ENCODE data around the gene LYZL1.
"Not testable (repeated sequence)": the region's sequence is repeated elsewhere in the genome, so short reads cannot be mapped to it uniquely, and the experiment has no call there.

The LYZL1 gene

GRCh38 chr10:29308142-29308541 is 19.3 kb downstream of the LYZL1 start:
- DNase-seq (ENCODE audit: low spot score): not testable (repeated sequence)

GRCh38 chr10:29309465-29309864 is 20.6 kb downstream of the LYZL1 start:
- no peak for DNase-seq (ENCODE audit: low spot score)

GRCh38 chr10:29310463-29310862 is 21.6 kb downstream of the LYZL1 start:
- DNase-seq (ENCODE audit: low spot score): not testable (repeated sequence)

GRCh38 chr10:29313071-29313470 is 24.2 kb downstream of the LYZL1 start:
- no peak for DNase-seq (ENCODE audit: low spot score)

GRCh38 chr10:29314726-29315125 is 25.9 kb downstream of the LYZL1 start:
- no peak for DNase-seq (ENCODE audit: low spot score)

- DNase-seq (ENCODE audit: low spot score): no peak
These were observed 26.9 kb downstream of the LYZL1 start for GRCh38 chr10:29315814-29316213.

- DNase-seq (ENCODE audit: low spot score): no peak
These were observed 27.6 kb downstream of the LYZL1 start for GRCh38 chr10:29316308-29317026.

GRCh38 chr10:29317027-29317420 is 28.2 kb downstream of the LYZL1 start:
- DNase-seq (ENCODE audit: low spot score): no peak

GRCh38 chr10:29317423-29318021 is 28.7 kb downstream of the LYZL1 start:
- no peak for DNase-seq (ENCODE audit: low spot score)

GRCh38 chr10:29318141-29319071 is 29.5 kb downstream of the LYZL1 start:
- peak; percentile 42 for DNase-seq (ENCODE audit: low spot score)

- no peak for DNase-seq (ENCODE audit: low spot score)
These were observed 30.4 kb downstream of the LYZL1 start for GRCh38 chr10:29319205-29319781.

- DNase-seq (ENCODE audit: low spot score): not testable (repeated sequence)
These were observed 31.8 kb downstream of the LYZL1 start for GRCh38 chr10:29320680-29321121.

GRCh38 chr10:29321656-29322055 is 32.8 kb downstream of the LYZL1 start:
- no peak for DNase-seq (ENCODE audit: low spot score)

GRCh38 chr10:29322918-29323317 is 34.0 kb downstream of the LYZL1 start:
- DNase-seq (ENCODE audit: low spot score): no peak

- DNase-seq (ENCODE audit: low spot score): no peak
These were observed 34.5 kb downstream of the LYZL1 start for GRCh38 chr10:29323367-29323766.

GRCh38 chr10:29324220-29324841 is 35.5 kb downstream of the LYZL1 start:
- DNase-seq (ENCODE audit: low spot score): no peak

- no peak for DNase-seq (ENCODE audit: low spot score)
These were observed 37.4 kb downstream of the LYZL1 start for GRCh38 chr10:29326299-29326698.

- DNase-seq (ENCODE audit: low spot score): no peak
These were observed 38.2 kb downstream of the LYZL1 start for GRCh38 chr10:29326886-29327745.

- no peak for DNase-seq (ENCODE audit: low spot score)
These were observed 38.9 kb downstream of the LYZL1 start for GRCh38 chr10:29327746-29328102.

GRCh38 chr10:29328983-29329382 is 40.1 kb downstream of the LYZL1 start:
- peak; percentile 94 for DNase-seq (ENCODE audit: low spot score)

- peak; percentile 50 for DNase-seq (ENCODE audit: low spot score)
These were observed 40.5 kb downstream of the LYZL1 start for GRCh38 chr10:29329420-29329819.

All from AG20443 (cell line).